ENCODE measurements around the gene MAP7D3.
"Not testable (repeated sequence)": the region's sequence is repeated elsewhere in the genome, so short reads cannot be mapped to it uniquely, and the experiment has no call there.

Gene MAP7D3

GRCh38 chrX:136183917-136184316 is 67.3 kb downstream of the MAP7D3 start:
- DNase-seq (ENCODE audit: low read depth in 2 of 2, low spot score in 1 of 2) = no peak

- DNase-seq (ENCODE audit: low read depth in 2 of 2, low spot score in 1 of 2) = no peak
Measured at GRCh38 chrX:136183172-136183571, 68.0 kb downstream of the MAP7D3 start.

DNA sequence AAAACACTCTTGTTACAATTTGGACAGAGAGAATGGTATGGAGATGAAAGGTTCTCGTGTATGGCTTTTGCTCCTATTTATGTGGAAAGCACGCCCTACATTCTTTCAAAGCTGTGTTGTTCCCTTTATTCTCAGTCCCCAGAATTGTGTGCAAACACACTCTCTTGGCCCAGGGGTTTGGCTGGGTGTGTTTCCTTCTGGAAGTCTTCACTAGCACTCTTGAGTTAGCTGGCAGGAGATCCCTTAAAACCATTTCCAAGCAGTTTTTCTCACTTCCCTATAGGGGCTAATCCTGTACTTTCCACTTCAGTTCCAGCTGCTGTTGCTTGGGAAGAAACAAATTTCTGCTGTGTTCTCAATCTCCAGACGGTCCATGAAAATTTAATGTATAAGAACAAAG is 68.8 kb downstream of the MAP7D3 start:
- no peak for DNase-seq (ENCODE audit: low read depth in 2 of 2, low spot score in 1 of 2)

GRCh38 chrX:136179133-136179532 is 72.1 kb downstream of the MAP7D3 start:
- no peak for DNase-seq (ENCODE audit: low read depth in 2 of 2, low spot score in 1 of 2)

- no peak for DNase-seq (ENCODE audit: low read depth in 2 of 2, low spot score in 1 of 2)
Measured at GRCh38 chrX:136176399-136176825, 74.8 kb downstream of the MAP7D3 start.

DNA sequence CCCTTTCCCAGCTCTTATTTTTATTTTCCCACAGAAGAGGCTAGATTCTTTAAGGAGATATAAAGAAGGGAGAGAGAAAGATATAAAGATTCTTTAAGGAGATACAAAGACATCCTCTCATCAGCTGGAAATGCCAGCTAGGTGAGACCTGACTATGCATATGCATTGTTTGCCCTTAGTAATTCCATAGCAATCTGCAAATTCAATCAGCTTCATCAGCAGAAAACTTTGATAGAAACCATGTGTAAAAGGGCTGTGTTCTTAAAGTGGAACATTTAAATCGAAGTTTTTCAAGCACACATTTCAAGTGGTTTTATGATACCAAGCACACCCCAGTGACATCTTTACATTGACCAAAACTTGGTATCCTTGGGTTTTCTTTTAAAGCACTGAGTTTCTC is 79.8 kb downstream of the MAP7D3 start:
- no peak for DNase-seq (ENCODE audit: low read depth in 2 of 2, low spot score in 1 of 2)

DNA sequence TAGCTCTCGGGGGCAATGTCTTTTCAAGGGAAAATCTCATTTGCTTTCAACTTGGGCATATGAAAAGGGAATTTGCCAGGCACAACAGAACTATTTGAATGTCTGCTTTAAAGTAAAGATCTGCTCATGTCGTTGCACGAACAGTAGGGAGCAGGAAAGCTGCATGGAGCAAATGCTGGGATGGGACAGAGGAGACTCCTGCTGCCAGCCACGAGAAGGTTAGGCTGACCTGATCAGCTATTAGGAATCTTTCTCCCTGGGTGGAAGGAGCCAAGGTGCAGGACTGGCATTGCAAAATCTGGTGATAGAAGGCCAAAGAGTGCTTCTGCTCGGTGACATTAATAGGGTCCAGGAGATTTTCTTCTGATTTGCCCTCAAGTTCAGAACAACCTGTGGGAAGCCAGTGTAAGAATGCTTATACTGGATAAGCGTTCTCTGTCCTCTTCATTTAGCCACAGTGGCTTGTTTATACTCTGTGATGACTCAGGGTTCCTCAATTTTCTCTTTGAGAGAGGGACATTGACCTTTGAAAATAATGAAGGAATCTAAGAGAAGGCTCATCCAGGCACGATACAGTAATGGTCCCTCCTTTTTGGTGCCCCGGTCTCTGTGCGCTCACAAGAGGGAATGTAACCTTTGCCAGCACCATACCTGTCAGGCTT is 80.9 kb downstream of the MAP7D3 start:
- no peak for DNase-seq (ENCODE audit: low read depth in 2 of 2, low spot score in 1 of 2)

GRCh38 chrX:136168929-136169735 is 82.1 kb downstream of the MAP7D3 start:
- no peak for DNase-seq (ENCODE audit: low read depth in 2 of 2, low spot score in 1 of 2)

- DNase-seq (ENCODE audit: low read depth in 2 of 2, low spot score in 1 of 2) = not testable (repeated sequence)
Measured at GRCh38 chrX:136167989-136168388, 83.2 kb downstream of the MAP7D3 start.

GRCh38 chrX:136166221-136166855 is 84.9 kb downstream of the MAP7D3 start:
- no peak for DNase-seq (ENCODE audit: low read depth in 2 of 2, low spot score in 1 of 2)

DNA sequence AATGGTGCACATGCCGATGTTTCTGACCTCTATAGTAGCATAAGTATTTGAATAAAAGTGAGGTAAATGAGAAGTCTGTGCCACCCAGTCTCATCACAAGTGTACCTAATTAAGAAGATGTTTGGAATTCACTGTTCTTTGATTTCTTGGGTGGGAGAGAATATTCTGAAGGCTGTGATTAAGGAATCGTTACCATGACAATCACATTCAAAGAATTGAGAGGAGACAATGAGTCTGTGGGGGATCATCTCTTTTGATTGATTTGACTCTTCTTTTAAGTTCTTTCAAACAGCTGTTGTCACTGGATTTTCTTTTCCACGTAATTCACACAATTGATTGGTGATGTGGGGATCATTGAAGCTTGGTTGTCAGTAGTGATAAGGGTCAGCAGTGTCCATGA is 85.8 kb downstream of the MAP7D3 start:
- no peak for DNase-seq (ENCODE audit: low read depth in 2 of 2, low spot score in 1 of 2)

DNA sequence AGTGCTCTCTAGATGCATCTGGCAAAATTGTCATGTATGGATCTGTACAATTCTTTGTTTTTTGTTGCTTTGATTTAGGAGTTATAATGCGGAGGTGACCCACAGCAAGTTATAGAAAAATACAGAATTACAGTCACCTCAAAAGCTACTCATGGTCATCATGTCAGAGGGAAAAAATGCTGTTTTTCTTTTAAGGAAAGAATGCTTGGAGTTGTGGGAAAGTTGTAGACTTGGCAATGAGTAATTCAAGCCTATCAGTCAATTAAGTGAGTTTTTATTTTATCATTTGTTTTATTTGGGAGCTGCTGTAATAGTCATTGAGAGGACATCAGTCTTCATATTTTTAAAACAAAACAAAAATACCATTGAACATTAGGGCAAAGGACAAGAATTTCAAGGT is 87.5 kb downstream of the MAP7D3 start:
- DNase-seq (ENCODE audit: low read depth in 2 of 2, low spot score in 1 of 2) = no peak
